Activated CD4-positive, alpha-beta T cell treated with anti-CD3 and anti-CD28 coated beads, Interleukin-2, amount 10 ng/mL, durations not matched to agents 7 days and 5 days (primary cell): ENCODE data around the gene PTPRM. TPM values are rescaled to one million over a fixed set of nuclear protein-coding genes. Genes with fewer than 3 reads are reported as not detected.

ENCODE experiments used
- CTCF ChIA-PET: fragments of 350-600 bp; sonication (Branson Sonifier 250); formaldehyde crosslinking; loops from one replicate; lab custom pipeline; 2021; ENCODE audit warnings: antibody characterized with exemption; lab: Charles Lee
- POLR2A ChIA-PET: fragments of 350-600 bp; sonication (Branson Sonifier 250); formaldehyde crosslinking; loops from one replicate; lab custom pipeline; 2021; ENCODE audit warnings: antibody characterized with exemption; lab: Charles Lee
- DNase-seq: peaks from one replicate; pipeline ENCODE4 v3.0.0-alpha.2; 2020
- H3K27ac Mint-ChIP-seq: one replicate; pipeline ENCODE4 v1.8.0; 2021; ENCODE audit warnings: mild to moderate bottlenecking, moderate library complexity, mixed read lengths
- H3K27me3 Mint-ChIP-seq: one replicate; pipeline ENCODE4 v1.8.0; 2021; ENCODE audit warnings: mixed read lengths
- H3K36me3 Mint-ChIP-seq: one replicate; pipeline ENCODE4 v1.8.0; 2021; ENCODE audit warnings: low read depth, mixed read lengths
- H3K4me1 Mint-ChIP-seq: one replicate; pipeline ENCODE4 v1.8.0; 2021; ENCODE audit warnings: mixed read lengths
- H3K4me3 Mint-ChIP-seq: one replicate; pipeline ENCODE4 v1.8.0; 2021; ENCODE audit warnings: mild to moderate bottlenecking, moderate library complexity, mixed read lengths
- H3K9me3 Mint-ChIP-seq: one replicate; pipeline ENCODE4 v1.8.0; 2021; ENCODE audit warnings: mixed read lengths
- total RNA-seq, 2 experiments: library from RNA; stranded (reverse); gene quantifications; one replicate each; pipeline ENCODE4 v1.2.3, GENCODE V29; 2021

PTPRM gene
- total RNA-seq, 2 experiments from 2014 or later = 5.1 to 10.5 TPM

GRCh38 chr18:7784171-7784570, 217.1 kb downstream of the PTPRM start:
- H3K4me1 Mint-ChIP-seq = no peaks in the 10 kb centered on the region
- H3K27ac Mint-ChIP-seq = no peak overlapping the region
- H3K27me3 Mint-ChIP-seq = no peaks in the 10 kb centered on the region
- no peak for DNase-seq
- no peaks in the 10 kb centered on the region for H3K36me3 Mint-ChIP-seq
- no peak overlapping the region for H3K4me3 Mint-ChIP-seq
- no peaks in the 10 kb centered on the region for H3K9me3 Mint-ChIP-seq
- CTCF ChIA-PET = no interaction called here
- POLR2A ChIA-PET = no interaction called here

- H3K27me3 Mint-ChIP-seq = no peaks in the 10 kb centered on the region
- POLR2A ChIA-PET = no interaction called here
- no peaks in the 10 kb centered on the region for H3K36me3 Mint-ChIP-seq
- CTCF ChIA-PET = no interaction called here
- no peak overlapping the region for H3K4me3 Mint-ChIP-seq
- no peaks in the 10 kb centered on the region for H3K4me1 Mint-ChIP-seq
- no peak for DNase-seq
- no peaks in the 10 kb centered on the region for H3K9me3 Mint-ChIP-seq
- H3K27ac Mint-ChIP-seq = no peak overlapping the region
These were observed 219.5 kb downstream of the PTPRM start for GRCh38 chr18:7786569-7786968.

- no peaks in the 10 kb centered on the region for H3K4me1 Mint-ChIP-seq
- DNase-seq = no peak
- CTCF ChIA-PET = no interaction called here
- H3K27ac Mint-ChIP-seq = no peak overlapping the region
- POLR2A ChIA-PET = no interaction called here
- no peaks in the 10 kb centered on the region for H3K9me3 Mint-ChIP-seq
- no peak overlapping the region for H3K4me3 Mint-ChIP-seq
- no peaks in the 10 kb centered on the region for H3K27me3 Mint-ChIP-seq
- no peaks in the 10 kb centered on the region for H3K36me3 Mint-ChIP-seq
These were observed 220.2 kb downstream of the PTPRM start for GRCh38 chr18:7787339-7787738.

- Mint-ChIP-seq H3K4me1 (no peaks in the 10 kb centered on the region), H3K27ac (no peak overlapping the region), H3K27me3 (no peaks in the 10 kb centered on the region), H3K4me3 (no peak overlapping the region), H3K9me3 (no peaks in the 10 kb centered on the region), H3K36me3 (no peaks in the 10 kb centered on the region)
- ChIA-PET POLR2A (no interaction called here), CTCF (no interaction called here)
- DNase-seq = no peak
These were observed 222.9 kb downstream of the PTPRM start for GRCh38 chr18:7789856-7790552.

GRCh38 chr18:7793100-7793499, 226.0 kb downstream of the PTPRM start:
- no peak overlapping the region for H3K4me3 Mint-ChIP-seq
- no peak overlapping the region for H3K27ac Mint-ChIP-seq
- POLR2A ChIA-PET = no interaction called here
- no peak for DNase-seq
- H3K4me1 Mint-ChIP-seq = no peaks in the 10 kb centered on the region
- no peaks in the 10 kb centered on the region for H3K36me3 Mint-ChIP-seq
- CTCF ChIA-PET = no interaction called here
- no peaks in the 10 kb centered on the region for H3K27me3 Mint-ChIP-seq
- no peaks in the 10 kb centered on the region for H3K9me3 Mint-ChIP-seq

- Mint-ChIP-seq H3K9me3 (no peaks in the 10 kb centered on the region), H3K27ac (no peak overlapping the region), H3K4me3 (no peak overlapping the region), H3K27me3 (peaks cover 2% of the 10 kb centered on the region), H3K4me1 (no peaks in the 10 kb centered on the region), H3K36me3 (no peaks in the 10 kb centered on the region)
- DNase-seq = no peak
- ChIA-PET POLR2A (no interaction called here), CTCF (no interaction called here)
These were observed 236.9 kb downstream of the PTPRM start for GRCh38 chr18:7803956-7804469.

GRCh38 chr18:7805096-7805495, 238.0 kb downstream of the PTPRM start:
- Mint-ChIP-seq H3K4me3 (no peak overlapping the region), H3K36me3 (no peaks in the 10 kb centered on the region), H3K27ac (no peak overlapping the region), H3K9me3 (no peaks in the 10 kb centered on the region), H3K4me1 (no peaks in the 10 kb centered on the region), H3K27me3 (no peaks in the 10 kb centered on the region)
- no peak for DNase-seq
- ChIA-PET POLR2A (no interaction called here), CTCF (no interaction called here)

- H3K9me3 Mint-ChIP-seq = no peaks in the 10 kb centered on the region
- DNase-seq = no peak
- ChIA-PET POLR2A (no interaction called here), CTCF (no interaction called here)
- H3K4me3 Mint-ChIP-seq = no peak overlapping the region
- H3K4me1 Mint-ChIP-seq = no peaks in the 10 kb centered on the region
- no peaks in the 10 kb centered on the region for H3K27me3 Mint-ChIP-seq
- H3K27ac Mint-ChIP-seq = no peak overlapping the region
- H3K36me3 Mint-ChIP-seq = no peaks in the 10 kb centered on the region
These were observed 238.8 kb downstream of the PTPRM start for GRCh38 chr18:7805880-7806279.

GRCh38 chr18:7807936-7808453, 240.9 kb downstream of the PTPRM start:
- Mint-ChIP-seq H3K27ac (no peak overlapping the region), H3K36me3 (no peaks in the 10 kb centered on the region), H3K27me3 (no peaks in the 10 kb centered on the region), H3K9me3 (no peaks in the 10 kb centered on the region), H3K4me1 (no peaks in the 10 kb centered on the region), H3K4me3 (no peak overlapping the region)
- ChIA-PET CTCF (no interaction called here), POLR2A (no interaction called here)
- DNase-seq = no peak

GRCh38 chr18:7808992-7809391, 241.9 kb downstream of the PTPRM start:
- ChIA-PET CTCF (no interaction called here), POLR2A (no interaction called here)
- H3K36me3 Mint-ChIP-seq = no peaks in the 10 kb centered on the region
- no peaks in the 10 kb centered on the region for H3K4me1 Mint-ChIP-seq
- peaks cover 4% of the 10 kb centered on the region for H3K9me3 Mint-ChIP-seq
- no peak overlapping the region for H3K4me3 Mint-ChIP-seq
- H3K27ac Mint-ChIP-seq = no peak overlapping the region
- no peak for DNase-seq
- H3K27me3 Mint-ChIP-seq = no peaks in the 10 kb centered on the region

GRCh38 chr18:7809455-7809854, 242.3 kb downstream of the PTPRM start:
- Mint-ChIP-seq H3K36me3 (no peaks in the 10 kb centered on the region), H3K27ac (no peak overlapping the region), H3K27me3 (no peaks in the 10 kb centered on the region), H3K4me1 (no peaks in the 10 kb centered on the region), H3K9me3 (peaks cover 8% of the 10 kb centered on the region), H3K4me3 (no peak overlapping the region)
- ChIA-PET CTCF (no interaction called here), POLR2A (no interaction called here)
- no peak for DNase-seq

GRCh38 chr18:7809978-7810377, 242.9 kb downstream of the PTPRM start:
- ChIA-PET POLR2A (no interaction called here), CTCF (no interaction called here)
- H3K4me3 Mint-ChIP-seq = no peak overlapping the region

GRCh38 chr18:7812431-7813063, 245.4 kb downstream of the PTPRM start:
- H3K4me3 Mint-ChIP-seq = no peak overlapping the region
- DNase-seq = no peak
- no peaks in the 10 kb centered on the region for H3K36me3 Mint-ChIP-seq
- no peaks in the 10 kb centered on the region for H3K4me1 Mint-ChIP-seq
- CTCF ChIA-PET = interaction anchor here (0.6 to 0.7 kb wide), 2 partner anchors 37 to 311 kb away, joined by 4 read pairs; no protein-coding TSS in a partner anchor
- H3K27me3 Mint-ChIP-seq = no peaks in the 10 kb centered on the region
- peaks cover 16% of the 10 kb centered on the region for H3K9me3 Mint-ChIP-seq
- POLR2A ChIA-PET = no interaction called here
- H3K27ac Mint-ChIP-seq = no peak overlapping the region

More at GRCh38 chr18:7809978-7810377, 242.9 kb downstream of the PTPRM start:
- Mint-ChIP-seq H3K4me1 (no peaks in the 10 kb centered on the region), H3K9me3 (peaks cover 13% of the 10 kb centered on the region), H3K36me3 (no peaks in the 10 kb centered on the region), H3K27ac (no peak overlapping the region), H3K27me3 (no peaks in the 10 kb centered on the region)
- no peak for DNase-seq
